Breast epithelium (tissue), 3 donors: Measurements from ENCODE around the gene VCL.

Experiments
- POLR2A ChIP-seq: fragments of 450-650 bp; IDR thresholded peaks from one replicate; pipeline ENCODE4 v1.6.1; 2016; ENCODE audit warnings: antibody characterized with exemption, mild to moderate bottlenecking, moderate library complexity
- POLR2AphosphoS5 ChIP-seq, 3 donors: sonication (generic); formaldehyde crosslinking; IDR thresholded peaks; one replicate each; pipeline ENCODE4 v1.6.1; 2017; ENCODE audit warnings: antibody characterized with exemption in 3 of 3
- TF ChIP-seq, protein P1 (sequence below), 3 donors: fragments of 450-650 bp; IDR thresholded peaks; one replicate each; pipeline ENCODE4 v1.5.1; 2016 to 2017; ENCODE audit warnings: antibody characterized with exemption in 3 of 3, mild to moderate bottlenecking in 3 of 3, moderate library complexity in 3 of 3

- TF ChIP-seq POLR2A (no peak), POLR2AphosphoS5 (IDR thresholded peaks at IDR 0.05) (no peak)
- TF ChIP-seq, protein P1, sequence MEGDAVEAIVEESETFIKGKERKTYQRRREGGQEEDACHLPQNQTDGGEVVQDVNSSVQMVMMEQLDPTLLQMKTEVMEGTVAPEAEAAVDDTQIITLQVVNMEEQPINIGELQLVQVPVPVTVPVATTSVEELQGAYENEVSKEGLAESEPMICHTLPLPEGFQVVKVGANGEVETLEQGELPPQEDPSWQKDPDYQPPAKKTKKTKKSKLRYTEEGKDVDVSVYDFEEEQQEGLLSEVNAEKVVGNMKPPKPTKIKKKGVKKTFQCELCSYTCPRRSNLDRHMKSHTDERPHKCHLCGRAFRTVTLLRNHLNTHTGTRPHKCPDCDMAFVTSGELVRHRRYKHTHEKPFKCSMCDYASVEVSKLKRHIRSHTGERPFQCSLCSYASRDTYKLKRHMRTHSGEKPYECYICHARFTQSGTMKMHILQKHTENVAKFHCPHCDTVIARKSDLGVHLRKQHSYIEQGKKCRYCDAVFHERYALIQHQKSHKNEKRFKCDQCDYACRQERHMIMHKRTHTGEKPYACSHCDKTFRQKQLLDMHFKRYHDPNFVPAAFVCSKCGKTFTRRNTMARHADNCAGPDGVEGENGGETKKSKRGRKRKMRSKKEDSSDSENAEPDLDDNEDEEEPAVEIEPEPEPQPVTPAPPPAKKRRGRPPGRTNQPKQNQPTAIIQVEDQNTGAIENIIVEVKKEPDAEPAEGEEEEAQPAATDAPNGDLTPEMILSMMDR (IDR thresholded peaks at IDR 0.05), result no peak
Observed at GRCh38 chr10:74099836-74100235, 101.9 kb downstream of the VCL start.
